ENCODE measurements around the gene JUNB. TPM values are rescaled to one million over a fixed set of nuclear protein-coding genes. Genes with fewer than 3 reads are reported as not detected.

JUNB gene
- total and polyA plus RNA-seq, 2 of the 4 experiments (the other 2 are of a cell fraction) = 20.8 to 109 TPM

DNA sequence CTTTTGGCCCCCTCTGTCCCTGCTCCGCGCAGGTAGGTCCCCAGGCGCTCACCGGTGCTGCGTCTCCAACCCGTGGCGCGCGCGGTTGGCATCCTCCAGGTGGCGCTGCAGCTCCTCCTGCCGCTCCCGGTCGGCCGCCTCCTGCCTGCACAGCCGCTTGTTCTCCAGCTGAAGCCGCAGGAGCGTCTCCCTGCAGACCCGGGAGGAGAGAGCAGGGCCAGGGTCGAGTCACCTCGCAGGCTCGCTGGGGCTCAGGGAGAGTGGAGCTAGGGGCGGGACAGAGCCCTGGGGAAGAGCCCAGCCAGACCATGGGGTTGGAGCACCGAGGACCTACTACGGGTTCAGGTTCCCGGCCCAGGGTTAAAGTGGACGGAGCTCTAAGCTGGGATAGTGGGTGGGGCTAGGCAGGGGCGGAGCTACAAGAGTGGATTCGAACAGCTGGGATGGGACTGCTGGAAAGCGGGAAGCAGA, 25.2 kb upstream of the JUNB start:
- POLR2A ChIA-PET (ENCODE audit: unreplicated experiment) = interaction anchor here (0.6 to 1.0 kb wide), 2 partner anchors 26 to 29 kb away, joined by 3 to 5 read pairs; no protein-coding TSS in a partner anchor
- peaks cover 5% of the 10 kb centered on the region; the same call in 1 of the 2 replicates for H4K20me1 ChIP-seq (ENCODE audit: insufficient read depth, low read length)
- no peak overlapping the region for H2BK15ac ChIP-seq (ENCODE audit: low read depth, low read length)
- H3K79me1 ChIP-seq (ENCODE audit: low read depth in 1 of 2, low read length in 2 of 2) = no peaks in the 10 kb centered on the region
- H3K4me2 ChIP-seq (ENCODE audit: low read depth, low read length) = peak overlapping the region; percentile 98
- H3K4me1 ChIP-seq (ENCODE audit: control insufficient read depth, insufficient read depth, low read length) = no peaks in the 10 kb centered on the region
- CTCF ChIA-PET = interaction anchor here (0.6 to 2.5 kb wide), 18 partner anchors 8 to 153 kb away, joined by 3 to 35 read pairs (median 4); partner anchors contain the start of genes JUNB and SYCE2
- H2BK20ac ChIP-seq (ENCODE audit: low read depth, low read length) = no peak overlapping the region
- dilution Hi-C loops (cut with HindIII; ENCODE audit: low sequenced_read_pairs, unreplicated experiment) (no loop called here), in situ Hi-C loops (cut with MboI; ENCODE audit: low sequenced_read_pairs) (loop anchor here (5.0 kb wide), 1 partner anchor 36 kb away; the partner anchor contains the start of genes PRDX2 and THSD8), intact Hi-C loops (cut with micrococcal nuclease) (loop anchor here (1.0 to 2.0 kb wide), 2 partner anchors 30 to 81 kb away; no protein-coding TSS in a partner anchor)
- H3K27me3 ChIP-seq (ENCODE audit: control insufficient read depth, insufficient read depth, low read length) = no peaks in the 10 kb centered on the region
- peak overlapping the region; percentile 55 for H3K9ac ChIP-seq (ENCODE audit: low read depth, low read length)
- WGBS, 2 experiments (ENCODE audit: extremely low coverage in 2 of 2, insufficient read length in 1 of 2) = 0% methylated on average over 24 of the region's 30 CpGs; no CpG with 5 or more reads in 1 of the 2 experiments
- H3K18ac ChIP-seq (ENCODE audit: low read depth, low read length) = no peak overlapping the region
- no peak overlapping the region for H3K56ac ChIP-seq (ENCODE audit: extremely low read depth, insufficient read depth, low read length)
- no peaks in the 10 kb centered on the region for H3K9me3 ChIP-seq (ENCODE audit: control insufficient read depth, insufficient read depth, low read length)
- peaks cover 9% of the 10 kb centered on the region for H3K36me3 ChIP-seq (ENCODE audit: control insufficient read depth, insufficient read depth, low read length)
- TF ChIP-seq MAZ (IDR thresholded peaks at IDR 0.05; ENCODE audit: borderline replicate concordance, low read depth, low read length) = no peak
- peak; percentile 87 for TF ChIP-seq RAD21 (IDR thresholded peaks at IDR 0.05; ENCODE audit: low read length)
- peak; percentile 93 for TF ChIP-seq CTCF (conservative IDR thresholded peaks at IDR 0.05; ENCODE audit: low read depth, low read length)
- TF ChIP-seq POLR2A (IDR thresholded peaks at IDR 0.05; ENCODE audit: low read depth, low read length) = no peak
- TF ChIP-seq FOS (IDR thresholded peaks at IDR 0.05; ENCODE audit: low read depth, low read length) = no peak
- no peak for TF ChIP-seq RFX5 (IDR thresholded peaks at IDR 0.05; ENCODE audit: low read depth, low read length)
- TF ChIP-seq USF2 (IDR thresholded peaks at IDR 0.05; ENCODE audit: low read depth, low read length) = no peak
- no peak for TF ChIP-seq CHD1 (IDR thresholded peaks at IDR 0.05; ENCODE audit: low read depth, low read length)
- TF ChIP-seq CEBPB (IDR thresholded peaks at IDR 0.05; ENCODE audit: low read depth, low read length) = no peak
- no peak for TF ChIP-seq MXI1 (IDR thresholded peaks at IDR 0.05; ENCODE audit: borderline replicate concordance, low read depth, low read length)
- peak; percentile 89 for TF ChIP-seq SMC3 (IDR thresholded peaks at IDR 0.05; ENCODE audit: low read depth, low read length)
- TF ChIP-seq RCOR1 (IDR thresholded peaks at IDR 0.05; ENCODE audit: insufficient replicate concordance, low read length) = no peak
- no peak for TF ChIP-seq MAFK (IDR thresholded peaks at IDR 0.05; ENCODE audit: low read depth, low read length)
- no peak for TF ChIP-seq BHLHE40 (IDR thresholded peaks at IDR 0.05; ENCODE audit: low read depth, low read length)
- no peak for TF ChIP-seq NFE2L2 (IDR thresholded peaks at IDR 0.05; ENCODE audit: low read depth, low read length)
- TF ChIP-seq ELK1 (IDR thresholded peaks at IDR 0.05; ENCODE audit: borderline replicate concordance, low read depth, low read length) = no peak
- peak; percentile 99 for ATAC-seq (ENCODE audit: low read depth)
- H2BK5ac ChIP-seq (ENCODE audit: low read depth, low read length, poor library complexity, severe bottlenecking) = no peak overlapping the region
- H3K14ac ChIP-seq (replicated peaks; ENCODE audit: low read depth, low read length) = no peak overlapping the region
- H3K27ac ChIP-seq (ENCODE audit: insufficient read depth, low read length) = no peak overlapping the region; the same call in 1 of the 2 replicates
- no peak overlapping the region for H3K4ac ChIP-seq (ENCODE audit: low read depth, low read length)
- H3K4me3 ChIP-seq (ENCODE audit: insufficient read depth, low read depth, low read length) = peak overlapping the region; percentile 84
- peak overlapping the region; percentile 98 for H2AFZ ChIP-seq (replicated peaks; ENCODE audit: low read length, poor library complexity)
- H4K5ac ChIP-seq (ENCODE audit: low read depth, low read length) = no peak overlapping the region
- H3K23ac ChIP-seq (ENCODE audit: low read depth, low read length) = no peak overlapping the region
- BruUV-seq (replicated peaks) = no TSS peak
- H3K9me1 ChIP-seq (ENCODE audit: insufficient read depth, low read length) = no peaks in the 10 kb centered on the region
- peak; percentile 73 for DNase-seq
- H2AK5ac ChIP-seq (ENCODE audit: low read depth, low read length) = no peak overlapping the region
- H2BK120ac ChIP-seq (ENCODE audit: low read depth, low read length) = no peak overlapping the region
- H4K8ac ChIP-seq (ENCODE audit: low read depth in 2 of 2, low read length in 2 of 2) = no peak overlapping the region
- no peak overlapping the region for H2AK9ac ChIP-seq (replicated peaks; ENCODE audit: low read depth, low read length, poor library complexity)
- no peak overlapping the region for H4K91ac ChIP-seq (ENCODE audit: insufficient read depth, low read depth, low read length)

Data from IMR-90 (cell line).